ENCODE data around the gene KIF26B.

The KIF26B gene

DNA sequence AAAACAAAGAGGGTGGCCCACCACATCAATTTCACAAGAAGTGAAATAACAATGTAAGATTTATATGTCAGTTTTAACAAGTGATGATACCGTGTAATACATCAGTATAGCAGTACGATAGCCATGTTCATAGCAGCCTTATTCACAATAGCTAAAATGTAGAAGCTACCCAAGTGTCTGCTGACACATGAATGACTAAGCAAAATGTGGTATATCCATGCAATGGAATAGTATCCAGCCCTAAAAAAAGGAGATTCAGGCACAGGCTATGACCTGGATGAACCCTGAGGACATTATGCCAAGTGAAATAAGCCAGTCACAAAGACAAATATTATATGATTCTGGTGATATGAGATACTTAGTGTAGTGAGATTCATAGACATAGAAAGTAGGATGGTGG is 18.0 kb downstream of the KIF26B start:
- DNase-seq (ENCODE audit: low spot score) = no peak

- no peak for DNase-seq (ENCODE audit: low spot score)
Observed at GRCh38 chr1:245173446-245174211, 18.8 kb downstream of the KIF26B start.

DNA sequence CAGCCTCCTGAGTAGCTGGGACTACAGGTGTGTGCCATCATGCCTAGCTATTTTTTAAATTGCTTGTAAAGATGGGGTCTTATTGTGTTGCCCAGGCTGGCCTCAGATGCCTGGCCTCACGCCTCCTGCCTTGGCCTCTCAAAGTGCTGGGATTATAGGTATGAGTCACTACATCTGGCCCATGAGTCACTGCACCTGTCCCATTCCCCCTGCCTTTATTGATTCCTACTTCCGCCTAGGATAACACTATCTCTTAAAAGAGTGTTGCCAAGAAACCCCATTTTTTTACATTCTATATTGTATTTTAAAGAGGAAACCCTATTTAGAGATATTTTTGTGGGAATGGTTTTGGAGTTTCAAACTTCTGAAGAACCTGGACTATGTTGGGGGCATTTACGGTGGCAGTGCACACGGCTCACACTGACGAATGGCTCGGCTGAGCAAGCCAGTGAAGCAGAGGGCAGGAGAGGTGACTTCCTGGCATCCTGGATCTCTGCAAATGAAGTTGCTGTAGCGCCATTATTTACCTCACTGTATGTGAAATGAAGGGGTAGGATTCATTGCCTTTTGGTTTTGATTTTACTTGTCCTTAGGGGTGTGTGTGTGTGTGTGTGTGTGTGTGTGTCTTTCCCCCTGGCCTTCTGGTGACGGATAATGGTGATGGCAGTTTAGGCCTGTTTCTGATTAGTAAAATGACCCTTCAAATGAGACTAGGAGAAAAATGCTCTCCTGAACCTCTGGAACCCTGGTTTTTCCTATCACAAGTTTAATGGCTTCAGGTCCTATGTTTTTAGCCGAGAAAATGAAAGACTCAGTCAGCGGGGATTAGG is 22.5 kb downstream of the KIF26B start:
- no peak for DNase-seq (ENCODE audit: low spot score)

DNA sequence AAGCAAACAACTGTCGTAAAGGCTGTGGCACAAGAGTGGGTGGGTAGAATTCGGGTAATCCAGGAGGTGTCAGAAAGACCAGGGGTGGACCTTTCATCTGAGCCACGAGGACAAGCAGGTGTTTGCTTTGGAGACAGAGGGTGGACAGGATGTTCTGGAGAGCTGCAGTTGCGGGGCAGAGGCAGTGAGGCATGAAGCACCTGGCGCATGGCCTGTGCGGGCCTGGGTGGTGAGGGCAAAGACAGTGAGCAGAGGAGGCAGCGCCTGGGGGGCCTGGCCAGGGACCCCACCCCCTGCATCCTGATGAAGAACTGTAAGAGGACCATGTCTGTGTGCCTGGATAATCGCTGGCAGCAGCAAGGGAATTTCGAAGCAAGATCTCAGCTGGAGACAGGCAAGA is 24.9 kb downstream of the KIF26B start:
- DNase-seq (ENCODE audit: low spot score) = no peak

DNA sequence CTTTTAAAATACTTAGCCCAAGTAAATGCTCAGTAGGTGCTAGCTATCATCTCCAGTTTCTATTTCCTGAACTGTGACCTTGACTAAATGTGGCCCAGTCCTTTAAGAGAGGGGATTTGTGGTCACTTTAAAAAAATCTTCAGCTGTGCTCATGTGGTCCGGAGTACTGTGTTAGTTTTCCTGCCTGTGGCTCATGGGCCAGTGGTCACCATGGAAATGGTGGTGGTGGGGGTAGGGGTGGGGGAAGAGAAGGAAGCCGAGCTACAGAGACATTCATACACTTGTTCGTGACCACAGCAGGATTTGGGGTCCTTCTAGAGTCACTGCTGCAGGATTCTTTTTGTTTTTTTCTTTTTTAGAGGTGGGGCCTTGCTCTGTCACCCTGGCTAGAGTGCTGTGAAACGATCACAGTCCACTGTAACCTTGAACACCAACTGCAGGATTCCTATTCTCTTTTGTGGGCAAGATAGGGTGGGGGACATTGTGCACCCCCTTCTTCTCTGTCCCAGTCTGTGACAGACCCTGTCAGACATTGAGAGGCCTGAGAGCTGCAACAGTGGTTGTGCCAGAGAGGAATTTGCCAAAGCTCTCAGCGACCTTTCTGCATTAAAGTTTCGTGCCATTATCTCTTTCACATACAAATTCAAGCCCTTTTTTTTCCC is 25.8 kb downstream of the KIF26B start:
- no peak for DNase-seq (ENCODE audit: low spot score)

DNA sequence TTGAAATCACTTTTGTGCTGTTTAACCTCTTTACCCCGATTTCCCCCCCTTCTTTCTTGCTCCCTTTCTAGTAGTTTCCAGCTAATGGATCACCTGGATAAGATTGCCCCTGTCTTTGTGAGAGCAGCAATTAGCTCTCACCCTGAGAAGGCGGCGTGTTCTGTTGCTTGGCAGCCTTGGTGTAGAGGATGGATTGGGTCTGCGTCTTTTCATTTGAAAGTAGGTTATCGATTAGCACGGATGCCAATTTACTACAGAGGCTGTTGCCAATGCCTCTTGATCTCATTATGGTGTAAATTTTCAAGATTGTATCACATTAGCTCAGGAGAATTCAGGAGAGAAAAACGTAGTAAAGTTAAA is 26.4 kb downstream of the KIF26B start:
- no peak for DNase-seq (ENCODE audit: low spot score)

DNA sequence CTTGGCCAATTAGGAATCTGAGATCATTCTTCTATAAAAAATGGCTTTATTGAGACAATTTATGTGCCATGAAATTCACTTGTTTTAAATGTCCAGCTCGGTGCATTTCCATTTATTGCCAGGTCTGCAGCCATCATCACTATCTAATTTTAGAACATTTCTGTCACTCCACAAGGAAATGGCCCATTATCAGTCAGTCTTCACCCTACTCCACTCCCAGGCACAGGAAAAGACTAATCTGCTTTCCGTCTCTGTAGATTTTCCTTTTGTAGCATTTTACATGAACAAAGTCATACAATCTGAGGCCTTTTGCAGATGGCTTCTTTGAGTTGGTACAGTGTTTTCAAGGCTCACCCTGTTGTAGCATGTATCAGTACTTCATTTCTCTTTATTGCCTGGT is 27.2 kb downstream of the KIF26B start:
- no peak for DNase-seq (ENCODE audit: low spot score)

GRCh38 chr1:245183429-245183828 is 28.6 kb downstream of the KIF26B start:
- no peak for DNase-seq (ENCODE audit: low spot score)

GRCh38 chr1:245184779-245185178 is 30.0 kb downstream of the KIF26B start:
- no peak for DNase-seq (ENCODE audit: low spot score)

DNA sequence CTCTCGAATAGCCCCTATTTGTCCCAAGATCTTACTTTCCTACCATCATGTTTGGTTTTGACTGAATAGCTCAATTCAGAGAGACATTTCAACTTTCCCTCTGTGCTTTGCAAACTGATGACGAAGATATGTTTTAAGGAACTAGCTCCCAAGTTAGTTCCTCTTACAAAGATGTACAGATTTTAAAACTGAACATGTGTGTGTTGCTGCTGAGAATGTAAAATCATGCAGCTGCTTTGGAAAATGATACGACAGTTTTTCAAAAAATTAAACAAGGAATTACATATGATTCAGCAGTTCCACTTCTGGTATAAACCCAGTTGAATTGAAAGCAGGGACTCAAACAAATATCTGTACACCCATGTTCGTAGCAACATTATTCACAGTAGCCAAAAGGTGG is 33.6 kb downstream of the KIF26B start:
- DNase-seq (ENCODE audit: low spot score) = no peak

GRCh38 chr1:245195398-245195797 is 40.6 kb downstream of the KIF26B start:
- DNase-seq (ENCODE audit: low spot score) = no peak

- DNase-seq (ENCODE audit: low spot score) = no peak
Observed at GRCh38 chr1:245197121-245197520, 42.3 kb downstream of the KIF26B start.

DNA sequence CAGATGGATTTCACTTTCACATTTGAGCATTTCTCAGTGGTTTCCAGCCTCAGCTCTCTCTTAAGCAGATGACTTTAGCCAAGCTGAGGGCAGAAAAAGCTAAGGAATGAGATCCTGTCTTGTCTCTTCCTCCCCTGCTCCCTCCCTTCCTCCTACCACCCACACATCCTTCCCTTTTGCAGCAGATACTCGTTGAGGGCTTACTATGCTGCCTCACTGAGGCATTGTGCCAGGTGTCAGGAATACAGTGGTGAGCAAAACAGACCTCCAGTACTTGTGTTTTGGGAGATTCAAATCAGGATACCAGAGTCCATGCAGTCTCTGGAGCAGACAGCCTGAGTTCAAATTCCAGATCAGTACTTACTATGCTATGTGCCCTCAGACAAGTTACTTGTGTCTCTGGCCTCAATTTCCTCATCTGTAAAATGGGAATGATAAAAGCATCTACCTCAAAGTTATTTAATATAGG is 43.2 kb downstream of the KIF26B start:
- no peak for DNase-seq (ENCODE audit: low spot score)

DNA sequence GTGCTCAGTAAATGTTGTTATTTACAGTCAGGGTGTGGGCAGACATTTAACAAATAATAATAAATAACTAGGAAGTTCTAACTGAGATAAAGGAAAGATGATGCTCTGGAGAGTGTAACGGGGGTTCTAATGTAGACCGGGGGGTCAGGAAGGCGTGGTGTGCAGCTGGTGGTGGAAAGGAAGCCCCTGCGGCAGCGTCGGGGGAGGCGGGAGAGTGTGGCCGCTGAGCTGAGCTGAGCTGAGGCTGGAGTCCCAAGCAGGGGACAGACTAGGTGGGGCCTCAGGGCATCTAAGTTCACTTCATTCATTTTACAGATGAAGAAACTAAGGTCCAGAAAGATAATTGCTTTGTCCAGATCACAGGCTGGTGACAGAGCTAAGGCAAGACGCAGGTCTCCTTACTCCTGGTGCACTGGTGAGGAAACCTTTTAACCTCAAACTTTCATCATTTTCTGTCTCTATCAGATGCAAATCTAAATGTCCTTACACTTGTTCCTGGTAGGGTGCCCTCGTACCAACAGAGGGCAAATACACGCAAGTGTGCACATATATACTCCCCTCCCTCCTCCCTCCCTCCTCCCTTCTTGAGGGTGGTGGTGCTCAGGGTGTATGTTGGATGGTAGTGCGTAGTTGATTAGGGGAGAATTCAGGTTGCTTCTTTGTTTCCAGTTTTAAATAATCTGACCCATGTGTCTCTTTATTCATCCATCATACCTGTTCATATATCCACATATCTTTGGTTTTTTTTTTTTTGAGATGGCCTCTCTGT is 44.1 kb downstream of the KIF26B start:
- DNase-seq (ENCODE audit: low spot score) = no peak

- DNase-seq (ENCODE audit: low spot score) = no peak
Observed at GRCh38 chr1:245200146-245200545, 45.4 kb downstream of the KIF26B start.

- DNase-seq (ENCODE audit: low spot score) = no peak
Observed at GRCh38 chr1:245201201-245201600, 46.4 kb downstream of the KIF26B start.

DNA sequence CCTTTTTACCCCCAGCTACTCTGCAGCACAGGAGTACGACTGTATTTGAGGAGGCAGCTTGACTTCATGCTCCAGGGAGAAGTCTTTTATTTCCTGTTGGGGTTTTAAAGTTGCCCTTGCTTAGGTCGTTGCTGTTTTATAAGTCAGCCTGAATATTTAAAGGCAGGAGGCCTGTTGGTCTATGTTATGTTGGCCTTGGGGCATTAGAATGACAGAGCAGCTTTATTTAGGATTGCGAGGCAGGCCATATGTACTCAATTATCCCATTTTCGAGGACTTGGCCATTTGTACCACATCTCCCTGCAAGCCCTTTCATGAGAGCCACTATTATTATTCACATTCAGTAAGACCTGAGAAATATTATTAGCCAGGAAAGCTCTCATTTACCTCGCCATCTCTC is 47.0 kb downstream of the KIF26B start:
- DNase-seq (ENCODE audit: low spot score) = no peak

DNA sequence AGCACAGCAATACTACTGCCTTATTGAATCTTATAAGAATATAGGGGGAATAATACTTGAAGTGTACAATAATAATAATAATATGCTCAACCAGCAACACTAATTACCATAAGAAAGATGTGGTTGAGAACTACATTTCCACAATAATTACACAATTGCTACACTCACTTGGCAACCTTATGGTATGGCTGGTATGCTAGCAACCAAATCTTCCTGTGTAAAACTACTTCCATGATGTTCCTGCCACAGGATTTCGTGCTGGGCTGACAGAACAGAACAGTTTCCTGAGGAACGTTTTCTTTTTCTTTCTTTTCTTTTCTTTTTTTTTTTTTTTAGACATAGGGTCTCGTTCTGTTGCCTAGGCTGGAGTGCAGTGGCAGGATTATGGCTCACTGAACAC is 50.6 kb downstream of the KIF26B start:
- DNase-seq (ENCODE audit: low spot score) = no peak

- no peak for DNase-seq (ENCODE audit: low spot score)
Observed at GRCh38 chr1:245205864-245206263, 51.1 kb downstream of the KIF26B start.

DNA sequence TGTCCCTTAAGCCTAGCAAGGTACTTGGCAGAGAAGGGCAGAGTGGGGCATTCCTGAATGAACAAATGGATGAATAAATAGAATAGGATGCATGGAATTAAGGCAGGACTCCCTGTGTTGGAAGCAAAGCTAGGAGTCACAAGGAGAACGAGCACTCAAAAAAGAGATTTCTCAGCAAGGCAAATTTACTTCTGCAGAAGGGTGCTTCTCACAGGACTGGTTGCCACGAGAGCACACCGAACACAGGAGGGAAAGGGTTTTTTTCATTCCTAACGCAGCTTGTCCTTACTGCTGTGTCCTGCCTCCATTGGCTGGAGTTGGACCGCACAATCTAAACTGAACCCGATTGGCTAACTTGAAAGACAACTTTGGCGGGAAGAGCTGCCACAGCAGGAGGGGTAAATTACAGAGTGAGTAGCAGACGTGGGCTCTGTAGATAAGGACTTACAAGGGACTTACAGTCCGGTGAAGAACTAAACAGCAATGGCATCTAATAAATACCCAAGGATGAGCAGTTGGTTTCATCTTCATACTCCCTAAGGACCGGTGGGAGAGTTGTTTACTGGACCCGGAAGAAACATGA is 52.4 kb downstream of the KIF26B start:
- DNase-seq (ENCODE audit: low spot score) = no peak

- no peak for DNase-seq (ENCODE audit: low spot score)
Observed at GRCh38 chr1:245207801-245208200, 53.0 kb downstream of the KIF26B start.
